Measurements from ENCODE around the gene PLEKHG5. TPM values are rescaled to one million over a fixed set of nuclear protein-coding genes. Genes with fewer than 3 reads are reported as not detected.

PLEKHG5 gene
- total RNA-seq, 2 experiments from 2014 or later, result 5.0 to 6.1 TPM

GRCh38 chr1:6464915-6465314, 26.6 kb downstream of the PLEKHG5 start:
- peaks cover 57% of the 10 kb centered on the region for H3K4me1 Mint-ChIP-seq (ENCODE audit: low read depth)
- H3K9me3 Mint-ChIP-seq, result no peaks in the 10 kb centered on the region
- Histone ChIP-seq H3K9me3 (ENCODE audit: control insufficient read depth in 1 of 2, insufficient read depth in 1 of 2, low read length in 2 of 2) (no peaks in the 10 kb centered on the region), H3K27ac (ENCODE audit: low read depth in 1 of 2, low read length in 2 of 2) (peak overlapping the region; percentile 90 to 97), H3K4me1 (ENCODE audit: insufficient read depth, low read length) (peaks cover 64% of the 10 kb centered on the region), H3K27me3 (ENCODE audit: control insufficient read depth in 1 of 2, insufficient read depth in 2 of 2, low read length in 2 of 2) (no peaks in the 10 kb centered on the region), H3K4me3 (ENCODE audit: low read length) (peak overlapping the region; percentile 83), H3K36me3 (ENCODE audit: insufficient read depth, low read length) (peaks cover 38% of the 10 kb centered on the region)
- POLR2A ChIA-PET, result interaction anchor here (0.6 to 6.9 kb wide), 3 partner anchors 11 to 1957 kb away, joined by 3 to 40 read pairs (median 4); no protein-coding TSS in a partner anchor
- peak overlapping the region; percentile 98 for H3K4me3 Mint-ChIP-seq
- peak overlapping the region; percentile 96 for H3K27ac Mint-ChIP-seq
- no peaks in the 10 kb centered on the region for H3K27me3 Mint-ChIP-seq
- CTCF ChIA-PET, result interaction anchor here (1.0 to 4.9 kb wide), 4 partner anchors 10 to 473 kb away, joined by 3 to 34 read pairs (median 12); partner anchors contain the start of genes ESPN and NPHP4
- DNase-seq (peak in 1 of 14 experiments; percentile 23), ATAC-seq (ENCODE audit: poor library complexity) (no peak)
- peaks cover 52% of the 10 kb centered on the region for H3K36me3 Mint-ChIP-seq (ENCODE audit: low read depth)
- TF ChIP-seq, protein P1, sequence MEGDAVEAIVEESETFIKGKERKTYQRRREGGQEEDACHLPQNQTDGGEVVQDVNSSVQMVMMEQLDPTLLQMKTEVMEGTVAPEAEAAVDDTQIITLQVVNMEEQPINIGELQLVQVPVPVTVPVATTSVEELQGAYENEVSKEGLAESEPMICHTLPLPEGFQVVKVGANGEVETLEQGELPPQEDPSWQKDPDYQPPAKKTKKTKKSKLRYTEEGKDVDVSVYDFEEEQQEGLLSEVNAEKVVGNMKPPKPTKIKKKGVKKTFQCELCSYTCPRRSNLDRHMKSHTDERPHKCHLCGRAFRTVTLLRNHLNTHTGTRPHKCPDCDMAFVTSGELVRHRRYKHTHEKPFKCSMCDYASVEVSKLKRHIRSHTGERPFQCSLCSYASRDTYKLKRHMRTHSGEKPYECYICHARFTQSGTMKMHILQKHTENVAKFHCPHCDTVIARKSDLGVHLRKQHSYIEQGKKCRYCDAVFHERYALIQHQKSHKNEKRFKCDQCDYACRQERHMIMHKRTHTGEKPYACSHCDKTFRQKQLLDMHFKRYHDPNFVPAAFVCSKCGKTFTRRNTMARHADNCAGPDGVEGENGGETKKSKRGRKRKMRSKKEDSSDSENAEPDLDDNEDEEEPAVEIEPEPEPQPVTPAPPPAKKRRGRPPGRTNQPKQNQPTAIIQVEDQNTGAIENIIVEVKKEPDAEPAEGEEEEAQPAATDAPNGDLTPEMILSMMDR (IDR thresholded peaks at IDR 0.05), result no peak
- intact Hi-C loops (cut with DNase I, micrococcal nuclease), result loop anchor here in 1 of 2 experiments (1.0 kb wide), 1 partner anchor 10 kb away; no protein-coding TSS in a partner anchor

DNA sequence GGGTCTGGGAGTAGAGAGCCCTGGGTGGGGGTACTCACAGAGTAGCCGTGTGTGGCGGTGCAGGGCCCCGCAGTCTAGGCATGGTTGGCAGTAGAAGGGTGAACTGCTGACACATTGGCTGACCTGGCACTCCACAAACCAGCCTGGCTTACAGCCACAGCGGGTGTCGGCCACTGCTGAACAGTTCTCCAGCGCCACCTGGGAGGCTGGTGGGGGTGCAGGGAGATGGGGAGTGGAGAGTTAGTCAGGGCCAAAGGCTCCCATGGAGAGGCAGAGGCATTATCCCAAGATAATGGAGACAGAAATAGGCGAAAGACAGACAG, 27.0 kb downstream of the PLEKHG5 start:
- H3K4me3 Mint-ChIP-seq, result peak overlapping the region; percentile 98
- peak overlapping the region; percentile 83 for H3K4me3 ChIP-seq (ENCODE audit: low read length)
- H3K36me3 ChIP-seq (ENCODE audit: insufficient read depth, low read length), result peaks cover 38% of the 10 kb centered on the region
- intact Hi-C loops (cut with DNase I, micrococcal nuclease), result no loop called here
- no peak for ATAC-seq (ENCODE audit: poor library complexity)
- H3K4me1 Mint-ChIP-seq (ENCODE audit: low read depth), result peaks cover 61% of the 10 kb centered on the region
- peaks cover 68% of the 10 kb centered on the region for H3K4me1 ChIP-seq (ENCODE audit: insufficient read depth, low read length)
- no peaks in the 10 kb centered on the region for H3K27me3 Mint-ChIP-seq
- H3K9me3 Mint-ChIP-seq, result no peaks in the 10 kb centered on the region
- TF ChIP-seq, protein P1 (IDR thresholded peaks at IDR 0.05), result no peak
- DNase-seq, result peak in 11 of 14 experiments; percentile 26 to 75 (median 58)
- CTCF ChIA-PET, result interaction anchor here (1.1 to 4.9 kb wide), 4 partner anchors 8 to 41 kb away, joined by 4 to 34 read pairs (median 12); partner anchors contain the start of gene ESPN
- no peaks in the 10 kb centered on the region for H3K9me3 ChIP-seq (ENCODE audit: control insufficient read depth in 1 of 2, insufficient read depth in 1 of 2, low read length in 2 of 2)
- POLR2A ChIA-PET, result interaction anchor here (0.6 to 6.9 kb wide), 5 partner anchors 10 to 1957 kb away, joined by 3 to 40 read pairs (median 3); no protein-coding TSS in a partner anchor
- no peaks in the 10 kb centered on the region for H3K27me3 ChIP-seq (ENCODE audit: control insufficient read depth in 1 of 2, insufficient read depth in 2 of 2, low read length in 2 of 2)
- H3K36me3 Mint-ChIP-seq (ENCODE audit: low read depth), result peaks cover 55% of the 10 kb centered on the region
- H3K27ac Mint-ChIP-seq, result peak overlapping the region; percentile 96
- peak overlapping the region; percentile 90 to 97 for H3K27ac ChIP-seq (ENCODE audit: low read depth in 1 of 2, low read length in 2 of 2)

DNA sequence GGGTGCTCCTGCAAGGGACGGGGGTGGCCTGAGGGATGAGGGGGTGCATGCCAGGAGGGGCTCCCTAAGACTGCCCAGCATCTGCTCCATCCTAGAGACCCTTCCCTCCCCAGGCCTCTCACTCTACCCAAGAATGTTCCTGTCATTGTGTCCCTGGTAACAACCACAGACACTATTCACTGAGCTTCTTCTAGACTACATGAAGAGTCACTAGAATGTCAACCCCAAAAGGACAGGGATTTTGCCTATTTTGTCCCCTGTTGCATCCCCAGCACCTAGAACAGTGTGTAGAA, 28.4 kb downstream of the PLEKHG5 start:
- Mint-ChIP-seq H3K27me3 (no peaks in the 10 kb centered on the region), H3K9me3 (no peaks in the 10 kb centered on the region), H3K36me3 (ENCODE audit: low read depth) (peaks cover 58% of the 10 kb centered on the region), H3K4me1 (ENCODE audit: low read depth) (peaks cover 64% of the 10 kb centered on the region), H3K27ac (peak overlapping the region; percentile 96), H3K4me3 (peak overlapping the region; percentile 59)
- Histone ChIP-seq H3K9me3 (ENCODE audit: control insufficient read depth in 1 of 2, insufficient read depth in 1 of 2, low read length in 2 of 2) (no peaks in the 10 kb centered on the region), H3K36me3 (ENCODE audit: insufficient read depth, low read length) (peaks cover 36% of the 10 kb centered on the region), H3K4me3 (ENCODE audit: low read length) (no peak overlapping the region), H3K4me1 (ENCODE audit: insufficient read depth, low read length) (peaks cover 74% of the 10 kb centered on the region), H3K27me3 (ENCODE audit: control insufficient read depth in 1 of 2, insufficient read depth in 2 of 2, low read length in 2 of 2) (no peaks in the 10 kb centered on the region), H3K27ac (ENCODE audit: low read depth in 1 of 2, low read length in 2 of 2) (peak overlapping the region; percentile 70 to 97)
- ChIA-PET CTCF (interaction anchor here (1.2 to 4.9 kb wide), 5 partner anchors 8 to 39 kb away, joined by 3 to 34 read pairs (median 10); partner anchors contain the start of gene ESPN), POLR2A (interaction anchor here (0.8 to 6.9 kb wide), 4 partner anchors 8 to 114 kb away, joined by 3 to 40 read pairs (median 4); no protein-coding TSS in a partner anchor)
- TF ChIP-seq, protein P1 (IDR thresholded peaks at IDR 0.05), result no peak
- DNase-seq (no peak), ATAC-seq (ENCODE audit: poor library complexity) (no peak)
- intact Hi-C loops (cut with DNase I, micrococcal nuclease), result no loop called here

Measured in CD4-positive, alpha-beta T cell (primary cell).